Astrocyte (in vitro differentiated cells and primary cell): Measurements from ENCODE around the gene ARCN1.

Experiments
- CTCF ChIP-seq: IDR thresholded peaks from 2 replicates; pipeline ENCODE4 v1.5.1; 2011; ENCODE audit warnings: low read depth, mild to moderate bottlenecking, inconsistent platforms, low read length, moderate library complexity; ENCODE audit not compliant: insufficient read depth
- EZH2 ChIP-seq: IDR thresholded peaks from 2 replicates; pipeline ENCODE4 v1.6.1; 2012; ENCODE audit warnings: mild to moderate bottlenecking, low read length, inconsistent platforms; ENCODE audit not compliant: insufficient read depth

GRCh38 chr11:118604566-118604965 lies 32.4 kb downstream of the ARCN1 start:
- TF ChIP-seq CTCF: no peak
- TF ChIP-seq EZH2: no peak
